Endothelial cell of umbilical vein (primary cell): ENCODE data around the gene IRF1. TPM values are rescaled to one million over a fixed set of nuclear protein-coding genes. Genes with fewer than 3 reads are reported as not detected.

Experiments used
- BruUV-seq: library from RNA; stranded (reverse); fragments of 400-500 nt; replicated peaks from 2 replicates; lab custom pipeline; 2021; lab: Mats Ljungman, UMichigan
- CTCF ChIA-PET: fragments of 300-600, 350-600 bp; sonication (Branson Sonifier 250); formaldehyde crosslinking; loops from one replicate; lab custom pipeline; 2021; ENCODE audit warnings: antibody characterized with exemption, inconsistent platforms; lab: Charles Lee
- POLR2A ChIA-PET: fragments of 300-600, 350-600 bp; sonication (Branson Sonifier 250); formaldehyde crosslinking; loops from one replicate; lab custom pipeline; 2021; ENCODE audit warnings: antibody characterized with exemption, inconsistent platforms; lab: Charles Lee
- DNase-seq: peaks from one replicate; pipeline ENCODE4 v3.0.0-alpha.2; 2011; ENCODE audit warnings: low read depth, low spot score
- FAIRE-seq: peaks from 2 replicates; lab custom pipeline; 2011; peaks lifted over from hg19 to GRCh38; lab: Jason Lieb, UNC
- H2AFZ ChIP-seq: 2 replicates; pipeline ENCODE4 v1.6.0; 2012; ENCODE audit warnings: low read depth, low read length, control low read depth, inconsistent platforms
- H3K27ac ChIP-seq: 2 replicates; pipeline ENCODE4 v1.5.1; 2011; ENCODE audit warnings: low read depth, mild to moderate bottlenecking, control low read depth, low read length, moderate library complexity; ENCODE audit not compliant: insufficient read depth
- H3K27me3 ChIP-seq, 2 experiments: 2 replicates each; pipeline versions ENCODE4 v1.6.0 to v1.6.1; 2011; ENCODE audit warnings: low read length in 2 of 2, mixed read lengths in 1 of 2; ENCODE audit not compliant: control insufficient read depth in 2 of 2, insufficient read depth in 2 of 2
- H3K36me3 ChIP-seq, 2 experiments: 2 replicates in 1 of 2; 3 replicates in 1 of 2; pipeline ENCODE4 v1.5.1; 2011; ENCODE audit warnings: low read length in 2 of 2, mild to moderate bottlenecking in 1 of 2, moderate library complexity in 1 of 2; ENCODE audit not compliant: control insufficient read depth in 2 of 2, insufficient read depth in 2 of 2; ENCODE audit errors: extremely low read depth in 1 of 2
- H3K4me1 ChIP-seq: 3 replicates; pipeline ENCODE4 v1.5.1; 2011; ENCODE audit warnings: mild to moderate bottlenecking, low read length; ENCODE audit not compliant: control insufficient read depth, insufficient read depth; ENCODE audit errors: extremely low read depth
- H3K4me2 ChIP-seq: 2 replicates; pipeline ENCODE4 v1.6.1; 2011; ENCODE audit warnings: low read length, control low read depth, mixed read lengths; ENCODE audit not compliant: insufficient read depth
- H3K4me3 ChIP-seq, 3 experiments: fragments of 200-600 bp in 1 of 3; sonication (generic), shearing (Covaris generic) in 1 of 3; replicated peaks in 1 of 3; 2 replicates each; pipeline ENCODE4 v1.5.1; 2011 to 2016; ENCODE audit warnings: control low read depth in 3 of 3, low read length in 3 of 3, mild to moderate bottlenecking in 2 of 3, inconsistent platforms in 1 of 3, low read depth in 1 of 3, moderate library complexity in 1 of 3; ENCODE audit not compliant: insufficient read depth in 1 of 3
- H3K79me2 ChIP-seq: 2 replicates; pipeline ENCODE4 v1.6.0; 2012; ENCODE audit warnings: low read length, inconsistent platforms; ENCODE audit not compliant: control insufficient read depth, insufficient read depth
- H3K9ac ChIP-seq: replicated peaks from 2 replicates; pipeline ENCODE3; 2011; ENCODE audit warnings: low read length, control low read depth; ENCODE audit not compliant: insufficient read depth; ENCODE audit errors: extremely low read depth
- H3K9me1 ChIP-seq: replicated peaks from 3 replicates; pipeline ENCODE4 v1.6.0; 2011; ENCODE audit warnings: mild to moderate bottlenecking, low read length; ENCODE audit not compliant: control insufficient read depth, insufficient read depth; ENCODE audit errors: extremely low read depth
- H3K9me3 ChIP-seq: replicated peaks from 2 replicates; pipeline ENCODE4 v1.5.1; 2012; ENCODE audit warnings: low read length, inconsistent platforms; ENCODE audit not compliant: control insufficient read depth, insufficient read depth
- H4K20me1 ChIP-seq: replicated peaks from 2 replicates; pipeline ENCODE3; 2011; ENCODE audit warnings: mild to moderate bottlenecking, low read length; ENCODE audit not compliant: control insufficient read depth, insufficient read depth; ENCODE audit errors: extremely low read depth
- EZH2 ChIP-seq: IDR thresholded peaks from 2 replicates; pipeline ENCODE4 v1.6.1; 2012; ENCODE audit warnings: borderline replicate concordance, low read depth, mild to moderate bottlenecking, moderate library complexity, low read length, inconsistent platforms; ENCODE audit not compliant: severe bottlenecking
- FOS ChIP-seq: IDR thresholded peaks from 2 replicates; pipeline ENCODE4 v1.6.1; 2011; ENCODE audit warnings: mild to moderate bottlenecking, low read length, moderate library complexity, borderline replicate concordance; ENCODE audit not compliant: insufficient read depth
- GATA2 ChIP-seq: IDR thresholded peaks from 2 replicates; pipeline ENCODE4 v1.7.0; 2011; ENCODE audit warnings: low read depth, mild to moderate bottlenecking, moderate library complexity, mixed read lengths, low read length; ENCODE audit not compliant: insufficient read length, insufficient read depth
- JUN ChIP-seq: IDR thresholded peaks from 2 replicates; pipeline ENCODE4 v1.6.1; 2011; ENCODE audit warnings: borderline replicate concordance, low read depth; ENCODE audit not compliant: insufficient read length, insufficient read depth
- MAX ChIP-seq: IDR thresholded peaks from 2 replicates; pipeline ENCODE4 v1.6.1; 2011; ENCODE audit not compliant: insufficient read depth, insufficient read length
- MYC ChIP-seq: IDR thresholded peaks from one replicate; pipeline ENCODE4 v1.6.1; 2011; ENCODE audit warnings: mild to moderate bottlenecking, low read depth, low read length
- POLR2A ChIP-seq: IDR thresholded peaks from 2 replicates; pipeline ENCODE4 v1.6.1; 2012; ENCODE audit warnings: low read depth, mild to moderate bottlenecking, control low read depth, low read length
- POLR2AphosphoS5 ChIP-seq: IDR thresholded peaks from 2 replicates; pipeline ENCODE4 v1.6.1; 2012; ENCODE audit warnings: low read depth, mild to moderate bottlenecking, control low read depth, low read length, moderate library complexity; ENCODE audit not compliant: insufficient read depth
- dilution Hi-C: fragments of 300-500 bp; cut with MboI; formaldehyde crosslinking; loops from one replicate; pipeline ENCODE4 v1.15.0; 2019; ENCODE audit warnings: low sequenced_read_pairs; ENCODE audit not compliant: extremely low pct_ligation_motif_present
- intact Hi-C: fragments of 100-400 bp; cut with micrococcal nuclease; formaldehyde crosslinking; loops from one replicate; pipeline ENCODE4 v1.10.0; 2022
- polyA plus RNA-seq, 4 experiments: library from polyadenylated mRNA; depleted of rRNA in 3 of 4; stranded (reverse) in 3 of 4; unstranded in 1 of 4; fragments of >200 nt; gene quantifications; 2 replicates each; pipeline versions ENCODE4 v1.2.1 to v1.2.3, GENCODE V29; 2011 to 2012; ENCODE audit warnings: missing spikeins in 1 of 4
- total RNA-seq: library from RNA; stranded (reverse); gene quantifications from 2 replicates; pipeline ENCODE4 v1.2.3, GENCODE V29; 2021
- TF ChIP-seq, protein P1 (sequence below), 2 donors: IDR thresholded peaks; 1 replicate in 1 of 2; 2 replicates in 1 of 2; pipeline ENCODE4 v1.5.1; 2011; ENCODE audit warnings: low read length in 2 of 2, mild to moderate bottlenecking in 2 of 2, moderate library complexity in 2 of 2, control low read depth in 1 of 2, inconsistent platforms in 1 of 2, low read depth in 1 of 2; ENCODE audit not compliant: insufficient read depth in 1 of 2; ENCODE audit errors: extremely low read depth in 1 of 2

Gene IRF1
- total and polyA plus RNA-seq, 2 donors (not counting 3 experiments of a cell fraction or from before 2014, with no cell fraction given) = 12.3 to 28.0 TPM

- Histone ChIP-seq H2AFZ (no peak overlapping the region), H3K27me3 (no peaks in the 10 kb centered on the region), H3K79me2 (no peaks in the 10 kb centered on the region), H3K4me1 (no peaks in the 10 kb centered on the region), H3K9ac (no peak overlapping the region), H3K4me3 (no peak overlapping the region), H4K20me1 (no peaks in the 10 kb centered on the region), H3K27ac (no peak overlapping the region), H3K4me2 (no peak overlapping the region), H3K36me3 (peaks cover 0 to 2% of the 10 kb centered on the region in 2 experiments), H3K9me1 (no peaks in the 10 kb centered on the region), H3K9me3 (no peaks in the 10 kb centered on the region)
- no TSS peak for BruUV-seq
- no peak for TF ChIP-seq POLR2AphosphoS5
- no peak for TF ChIP-seq POLR2A
- TF ChIP-seq GATA2 = no peak
- TF ChIP-seq EZH2 = no peak
- TF ChIP-seq MAX = no peak
- TF ChIP-seq MYC = no peak
- TF ChIP-seq, protein P1, sequence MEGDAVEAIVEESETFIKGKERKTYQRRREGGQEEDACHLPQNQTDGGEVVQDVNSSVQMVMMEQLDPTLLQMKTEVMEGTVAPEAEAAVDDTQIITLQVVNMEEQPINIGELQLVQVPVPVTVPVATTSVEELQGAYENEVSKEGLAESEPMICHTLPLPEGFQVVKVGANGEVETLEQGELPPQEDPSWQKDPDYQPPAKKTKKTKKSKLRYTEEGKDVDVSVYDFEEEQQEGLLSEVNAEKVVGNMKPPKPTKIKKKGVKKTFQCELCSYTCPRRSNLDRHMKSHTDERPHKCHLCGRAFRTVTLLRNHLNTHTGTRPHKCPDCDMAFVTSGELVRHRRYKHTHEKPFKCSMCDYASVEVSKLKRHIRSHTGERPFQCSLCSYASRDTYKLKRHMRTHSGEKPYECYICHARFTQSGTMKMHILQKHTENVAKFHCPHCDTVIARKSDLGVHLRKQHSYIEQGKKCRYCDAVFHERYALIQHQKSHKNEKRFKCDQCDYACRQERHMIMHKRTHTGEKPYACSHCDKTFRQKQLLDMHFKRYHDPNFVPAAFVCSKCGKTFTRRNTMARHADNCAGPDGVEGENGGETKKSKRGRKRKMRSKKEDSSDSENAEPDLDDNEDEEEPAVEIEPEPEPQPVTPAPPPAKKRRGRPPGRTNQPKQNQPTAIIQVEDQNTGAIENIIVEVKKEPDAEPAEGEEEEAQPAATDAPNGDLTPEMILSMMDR (IDR thresholded peaks at IDR 0.05; ENCODE audit: extremely low read depth in 1 of 2, insufficient read depth in 1 of 2, low read depth in 1 of 2, low read length in 2 of 2) = no peak
- TF ChIP-seq JUN = no peak
- no peak for TF ChIP-seq FOS
- intact Hi-C loops (no loop called here), dilution Hi-C loops (no loop called here)
- FAIRE-seq = no peak
- ChIA-PET CTCF (interaction anchor here (1.0 to 3.7 kb wide), 9 partner anchors 9 to 90 kb away, joined by 5 to 33 read pairs (median 9); partner anchors contain the start of gene IRF1), POLR2A (interaction anchor here (1.4 to 4.2 kb wide), 2 partner anchors 12 kb away, joined by 4 to 20 read pairs; partner anchors contain the start of gene IRF1)
- DNase-seq = no peak
Observed at GRCh38 chr5:132478366-132478871, 12.2 kb downstream of the IRF1 start.
